Measurements from ENCODE around the gene TBCK. TPM values are rescaled to one million over a fixed set of nuclear protein-coding genes. Genes with fewer than 3 reads are reported as not detected.

TBCK gene
- total RNA-seq, 4 donors from 2014 or later, result 25.3 to 40.0 (median 37.2) TPM

GRCh38 chr4:106017975-106018374 lies 298.0 kb downstream of the TBCK start:
- DNase-seq (ENCODE audit: low spot score) (no peak), ATAC-seq (ENCODE audit: low FRiP score) (no peak)
- no peak for TF ChIP-seq CTCF (IDR thresholded peaks at IDR 0.05)

- no peak for ATAC-seq (ENCODE audit: low FRiP score)
Measured at GRCh38 chr4:106011387-106011786, 304.6 kb downstream of the TBCK start.

GRCh38 chr4:106010761-106011160 lies 305.2 kb downstream of the TBCK start:
- DNase-seq (ENCODE audit: low spot score), result no peak
- ATAC-seq (ENCODE audit: low FRiP score), result no peak
- TF ChIP-seq CTCF (IDR thresholded peaks at IDR 0.05), result no peak

More at GRCh38 chr4:106011387-106011786, 304.6 kb downstream of the TBCK start:
- TF ChIP-seq CTCF (IDR thresholded peaks at IDR 0.05), result no peak
- no peak for DNase-seq (ENCODE audit: low spot score)

- no peak for TF ChIP-seq CTCF (IDR thresholded peaks at IDR 0.05)
- DNase-seq (ENCODE audit: low spot score) (no peak), ATAC-seq (ENCODE audit: low FRiP score) (no peak)
Measured at GRCh38 chr4:106002994-106003393, 313.0 kb downstream of the TBCK start.

GRCh38 chr4:105998171-105999063 lies 317.6 kb downstream of the TBCK start:
- no peak for TF ChIP-seq CTCF (IDR thresholded peaks at IDR 0.05)
- DNase-seq (ENCODE audit: low spot score), result no peak
- ATAC-seq (ENCODE audit: low FRiP score), result no peak

- no peak for ATAC-seq (ENCODE audit: low FRiP score)
- no peak for DNase-seq (ENCODE audit: low spot score)
- no peak for TF ChIP-seq CTCF (IDR thresholded peaks at IDR 0.05)
Measured at GRCh38 chr4:105996845-105997244, 319.2 kb downstream of the TBCK start.
